SW 1271 (cell line): ENCODE data around the gene PCDHA13.
"Not testable (repeated sequence)": the region's sequence is repeated elsewhere in the genome, so short reads cannot be mapped to it uniquely, and the experiment has no call there.

Source experiments
- DNase-seq, 2 experiments: peaks; one replicate each; lab custom pipeline; 2025; lab: John Stamatoyannopoulos, UW

Gene PCDHA13

GRCh38 chr5:140868721-140869554 lies 13.0 kb upstream of the PCDHA13 start, which contains the start of gene PCDHA11:
Gene PCDHA11, plus strand, starts transcription at chr5:140868957. Its CDS starts 147 bp downstream, at chr5:140869104.
- DNase-seq, result no peak

GRCh38 chr5:140869555-140869886 lies 12.4 kb upstream of the PCDHA13 start:
- no peak for DNase-seq

- no peak for DNase-seq
Observed at GRCh38 chr5:140870221-140871201, 11.4 kb upstream of the PCDHA13 start.

GRCh38 chr5:140875085-140876065 lies 6.5 kb upstream of the PCDHA13 start, which contains the start of gene PCDHA12:
Gene PCDHA12, plus strand, starts transcription at chr5:140875308. Its CDS starts 165 bp downstream, at chr5:140875473.
- DNase-seq, result peak; percentile 30 to 83

GRCh38 chr5:140876541-140877261 lies 5.2 kb upstream of the PCDHA13 start:
- DNase-seq, result not testable (repeated sequence)

- no peak for DNase-seq
Observed at GRCh38 chr5:140877262-140877581, 4.7 kb upstream of the PCDHA13 start.

GRCh38 chr5:140882591-140882899 lies 621 bp downstream of the PCDHA13 start:
- no peak for DNase-seq

GRCh38 chr5:140883373-140883772 lies 1.4 kb downstream of the PCDHA13 start:
- DNase-seq, result no peak

- DNase-seq, result no peak
Observed at GRCh38 chr5:140883927-140884697, 2.2 kb downstream of the PCDHA13 start.

- DNase-seq, result no peak
Observed at GRCh38 chr5:140916325-140916724, 34.4 kb downstream of the PCDHA13 start.

GRCh38 chr5:140923601-140924000 lies 41.7 kb downstream of the PCDHA13 start:
- no peak for DNase-seq

GRCh38 chr5:140925806-140926442 lies 44.0 kb downstream of the PCDHA13 start, which contains the start of gene PCDHAC1:
Gene PCDHAC1, plus strand, starts transcription at chr5:140926299. Its CDS starts 594 bp downstream, at chr5:140926893.
- peak in 1 of 2 experiments; percentile 90 for DNase-seq

- DNase-seq, result peak; percentile 71 to 90
Observed at GRCh38 chr5:140926443-140927227, 44.7 kb downstream of the PCDHA13 start.

GRCh38 chr5:140927228-140927573 lies 45.3 kb downstream of the PCDHA13 start:
- no peak for DNase-seq
